Fibroblast of upper back skin (primary cell): ENCODE measurements around the gene ADAM15.

Experiments
- DNase-seq: peaks from one replicate; pipeline ENCODE4 v3.0.0-alpha.2; 2013

Gene ADAM15

GRCh38 chr1:155073377-155074242 lies 22.5 kb downstream of the ADAM15 start:
- no peak for DNase-seq

GRCh38 chr1:155075535-155075934 lies 24.4 kb downstream of the ADAM15 start:
- no peak for DNase-seq

GRCh38 chr1:155076371-155076770 lies 25.3 kb downstream of the ADAM15 start:
- DNase-seq = no peak

GRCh38 chr1:155077346-155077745 lies 26.2 kb downstream of the ADAM15 start:
- no peak for DNase-seq

GRCh38 chr1:155077758-155078445 lies 26.8 kb downstream of the ADAM15 start:
- no peak for DNase-seq

GRCh38 chr1:155078469-155079209 lies 27.5 kb downstream of the ADAM15 start, which contains the start of gene EFNA3:
Gene EFNA3, plus strand, starts transcription at chr1:155078837. Its CDS starts 105 bp downstream, at chr1:155078942.
- DNase-seq = peak; percentile 39

- DNase-seq = no peak
Measured at GRCh38 chr1:155079210-155079486, 28.0 kb downstream of the ADAM15 start.

- no peak for DNase-seq
Measured at GRCh38 chr1:155079487-155080311, 28.6 kb downstream of the ADAM15 start.

- no peak for DNase-seq
Measured at GRCh38 chr1:155080312-155081228, 29.5 kb downstream of the ADAM15 start.

GRCh38 chr1:155081472-155082300 lies 30.6 kb downstream of the ADAM15 start:
- no peak for DNase-seq

- no peak for DNase-seq
Measured at GRCh38 chr1:155082301-155083051, 31.4 kb downstream of the ADAM15 start.

- DNase-seq = no peak
Measured at GRCh38 chr1:155083052-155083541, 32.0 kb downstream of the ADAM15 start.

- no peak for DNase-seq
Measured at GRCh38 chr1:155083865-155084721, 33.0 kb downstream of the ADAM15 start.

- DNase-seq = peak; percentile 93
Measured at GRCh38 chr1:155084722-155085503, 33.8 kb downstream of the ADAM15 start.

GRCh38 chr1:155085504-155086127 lies 34.5 kb downstream of the ADAM15 start:
- DNase-seq = no peak

- DNase-seq = peak; percentile 41
Measured at GRCh38 chr1:155086128-155086741, 35.1 kb downstream of the ADAM15 start.
